H9 (cell line): ENCODE measurements around the gene RNF175. TPM values are rescaled to one million over a fixed set of nuclear protein-coding genes. Genes with fewer than 3 reads are reported as not detected.
"Not testable (repeated sequence)": the region's sequence is repeated elsewhere in the genome, so short reads cannot be mapped to it uniquely, and the experiment has no call there.

Experiments used
- DNase-seq: peaks from one replicate; pipeline ENCODE4 v3.0.0-alpha.2; 2017
- H2AFZ ChIP-seq: one replicate; pipeline ENCODE4 v1.6.1; 2013; ENCODE audit warnings: mild to moderate bottlenecking, low read length, control low read depth, moderate library complexity
- H2AK5ac ChIP-seq: 2 replicates; pipeline ENCODE4 v1.6.1; 2013; ENCODE audit warnings: low read length, control low read depth, mixed read lengths; ENCODE audit not compliant: insufficient read length
- H2BK120ac ChIP-seq: one replicate; pipeline ENCODE4 v1.6.1; 2013; ENCODE audit warnings: low read depth, mild to moderate bottlenecking, low read length, control low read depth, inconsistent platforms; ENCODE audit not compliant: poor library complexity, severe bottlenecking
- H2BK12ac ChIP-seq: 2 replicates; pipeline ENCODE4 v1.6.1; 2013; ENCODE audit warnings: low read length, control low read depth, mixed read lengths, low read depth; ENCODE audit not compliant: insufficient read length
- H2BK15ac ChIP-seq: 2 replicates; pipeline ENCODE4 v1.6.1; 2013; ENCODE audit warnings: low read depth, low read length, control low read depth
- H2BK20ac ChIP-seq: one replicate; pipeline ENCODE4 v1.6.1; 2013; ENCODE audit warnings: low read depth, mild to moderate bottlenecking, low read length, control low read depth, inconsistent platforms; ENCODE audit not compliant: poor library complexity, severe bottlenecking
- H2BK5ac ChIP-seq: 2 replicates; pipeline ENCODE4 v1.6.1; 2013; ENCODE audit warnings: low read length, control low read depth, mixed read lengths; ENCODE audit not compliant: insufficient read length
- H3K14ac ChIP-seq: 2 replicates; pipeline ENCODE4 v1.6.1; 2013; ENCODE audit warnings: low read length, control low read depth; ENCODE audit not compliant: insufficient read depth
- H3K18ac ChIP-seq: 2 replicates; pipeline ENCODE4 v1.6.1; 2013; ENCODE audit warnings: low read depth, mild to moderate bottlenecking, mixed read lengths, low read length, control low read depth; ENCODE audit not compliant: insufficient read length
- H3K23ac ChIP-seq: 2 replicates; pipeline ENCODE4 v1.6.1; 2013; ENCODE audit warnings: low read length, control low read depth, mixed read lengths, low read depth; ENCODE audit not compliant: insufficient read length
- H3K23me2 ChIP-seq: 2 replicates; pipeline ENCODE4 v1.6.1; 2013; ENCODE audit warnings: low read depth, mild to moderate bottlenecking, mixed read lengths, low read length, control low read depth; ENCODE audit not compliant: insufficient read length, poor library complexity, severe bottlenecking
- H3K27ac ChIP-seq: 2 replicates; pipeline ENCODE4 v1.5.1; 2013; ENCODE audit warnings: low read length, control low read depth, mixed read lengths, low read depth; ENCODE audit not compliant: insufficient read length
- H3K27me3 ChIP-seq: 2 replicates; pipeline ENCODE4 v1.6.1; 2013; ENCODE audit warnings: low read length, control low read depth, inconsistent platforms; ENCODE audit not compliant: insufficient read depth
- H3K4ac ChIP-seq: 2 replicates; pipeline ENCODE4 v1.6.1; 2013; ENCODE audit warnings: low read depth, mild to moderate bottlenecking, control low read depth, inconsistent platforms, low read length, moderate library complexity
- H3K4me1 ChIP-seq: 2 replicates; pipeline ENCODE4 v1.6.1; 2013; ENCODE audit warnings: low read length, control low read depth, inconsistent platforms; ENCODE audit not compliant: insufficient read depth
- H3K4me2 ChIP-seq: 2 replicates; pipeline ENCODE4 v1.6.1; 2013; ENCODE audit warnings: low read length, control low read depth, mixed read lengths; ENCODE audit not compliant: insufficient read length, insufficient read depth
- H3K56ac ChIP-seq: 2 replicates; pipeline ENCODE4 v1.6.1; 2013; ENCODE audit warnings: low read depth, mild to moderate bottlenecking, mixed read lengths, low read length, control low read depth; ENCODE audit not compliant: insufficient read length
- H3K79me1 ChIP-seq: 2 replicates; pipeline ENCODE4 v1.6.1; 2013; ENCODE audit warnings: low read depth, mild to moderate bottlenecking, moderate library complexity, low read length, control low read depth, inconsistent platforms; ENCODE audit not compliant: insufficient read depth, poor library complexity, severe bottlenecking
- H3K79me2 ChIP-seq: 2 replicates; pipeline ENCODE4 v1.6.1; 2013; ENCODE audit warnings: low read length, control low read depth, inconsistent platforms; ENCODE audit not compliant: insufficient read depth
- H3K9ac ChIP-seq: 2 replicates; pipeline ENCODE4 v1.6.1; 2013; ENCODE audit warnings: low read length, control low read depth, mixed read lengths; ENCODE audit not compliant: insufficient read length; ENCODE audit errors: extremely low read depth
- H3K9me3 ChIP-seq: one replicate; pipeline ENCODE4 v1.6.1; 2013; ENCODE audit warnings: low read depth, low read length, inconsistent platforms; ENCODE audit not compliant: control insufficient read depth
- H3T11ph ChIP-seq: one replicate; pipeline ENCODE4 v1.6.1; 2013; ENCODE audit warnings: mild to moderate bottlenecking, low read length, control low read depth, inconsistent platforms
- H4K20me1 ChIP-seq: one replicate; pipeline ENCODE4 v1.6.1; 2013; ENCODE audit not compliant: control insufficient read depth, insufficient read length, insufficient read depth
- H4K5ac ChIP-seq: 2 replicates; pipeline ENCODE4 v1.6.1; 2013; ENCODE audit warnings: low read depth, mild to moderate bottlenecking, mixed read lengths, low read length, control low read depth; ENCODE audit not compliant: insufficient read length
- H4K8ac ChIP-seq: replicated peaks from 2 replicates; pipeline ENCODE4 v1.6.1; 2013; ENCODE audit warnings: low read length, control low read depth, mixed read lengths, low read depth; ENCODE audit not compliant: insufficient read length
- H4K91ac ChIP-seq: 2 replicates; pipeline ENCODE4 v1.6.1; 2013; ENCODE audit warnings: low read depth, mild to moderate bottlenecking, moderate library complexity, mixed read lengths, low read length, control low read depth; ENCODE audit not compliant: insufficient read length
- H3K27ac Mint-ChIP-seq, 3 experiments: 2 replicates in 2 of 3; 3 replicates in 1 of 3; pipeline ENCODE4 v1.8.0; 2020 to 2021; ENCODE audit warnings: mixed read lengths in 3 of 3, mild to moderate bottlenecking in 1 of 3, moderate library complexity in 1 of 3
- H3K27me3 Mint-ChIP-seq: 2 replicates; pipeline ENCODE4 v1.8.0; 2021; ENCODE audit warnings: low read depth, mild to moderate bottlenecking, moderate library complexity, mixed read lengths
- H3K36me3 Mint-ChIP-seq, 3 experiments: 2 replicates in 2 of 3; 3 replicates in 1 of 3; pipeline ENCODE4 v1.8.0; 2020 to 2021; ENCODE audit warnings: low read depth in 3 of 3, mixed read lengths in 3 of 3; ENCODE audit not compliant: insufficient read depth in 1 of 3
- H3K4me1 Mint-ChIP-seq, 2 experiments: 2 replicates each; pipeline ENCODE4 v1.8.0; 2020; ENCODE audit warnings: mixed read lengths in 2 of 2
- H3K4me3 Mint-ChIP-seq, 2 experiments: 2 replicates in 1 of 2; 3 replicates in 1 of 2; pipeline ENCODE4 v1.8.0; 2020 to 2021; ENCODE audit warnings: mild to moderate bottlenecking in 2 of 2, mixed read lengths in 2 of 2, moderate library complexity in 1 of 2
- H3K9me3 Mint-ChIP-seq, 2 experiments: 2 replicates in 1 of 2; 3 replicates in 1 of 2; pipeline ENCODE4 v1.8.0; 2020; ENCODE audit warnings: mild to moderate bottlenecking in 2 of 2, mixed read lengths in 2 of 2, moderate library complexity in 1 of 2
- WGBS: extraction: QIAGEN DNeasy Blood & Tissue Kit; methylation state at CpG from one replicate; pipeline ENCODE4 v1.1.7; 2013; ENCODE audit warnings: missing lambda C conversion rate, low lambda C conversion rate, mixed read lengths; ENCODE audit not compliant: insufficient read length; ENCODE audit errors: extremely low coverage; 5-methylcytosine and 5-hydroxymethylcytosine counted together
- total RNA-seq: library from RNA; stranded (reverse); gene quantifications from 2 replicates; pipeline ENCODE4 v1.2.1, GENCODE V29; 2021
- TF ChIP-seq, protein P1 (sequence below): fragments of 200-600 bp; sonication (generic); conservative IDR thresholded peaks from 3 replicates; pipeline ENCODE4 v1.8.0; 2021; ENCODE audit warnings: antibody characterized with exemption, mild to moderate bottlenecking

RNF175 gene
- total RNA-seq, 1 experiment from 2014 or later = 4.3 TPM

DNA sequence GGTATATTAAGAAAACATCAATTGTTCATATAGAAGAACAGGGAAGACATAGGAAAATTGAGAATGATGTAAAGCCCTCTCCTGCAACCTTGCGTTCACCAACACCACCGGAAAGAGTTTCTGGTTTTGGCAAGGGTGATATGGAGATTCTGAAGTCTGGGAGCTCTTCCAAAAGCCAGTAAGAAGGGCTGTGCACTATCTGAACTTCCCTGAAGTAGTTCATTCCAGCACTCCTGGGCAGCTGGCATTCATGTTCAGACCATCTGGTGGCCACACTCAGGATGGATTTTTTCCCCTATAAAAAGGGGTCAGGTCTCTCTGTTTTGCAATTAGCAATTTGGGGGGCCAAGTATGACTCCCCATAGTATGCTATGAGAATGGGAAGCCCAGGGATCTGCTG lies 91.2 kb downstream of the RNF175 start:
- H2BK120ac ChIP-seq = no peak overlapping the region
- H3K56ac ChIP-seq = no peak overlapping the region
- H3K14ac ChIP-seq = no peak overlapping the region
- no peak overlapping the region for H4K91ac ChIP-seq
- no peaks in the 10 kb centered on the region for H3K27me3 ChIP-seq
- peaks cover 9% of the 10 kb centered on the region for H3K27me3 Mint-ChIP-seq
- H3T11ph ChIP-seq = no peak overlapping the region
- H2AFZ ChIP-seq = no peak overlapping the region
- no peaks in the 10 kb centered on the region for H3K79me2 ChIP-seq
- H2BK5ac ChIP-seq = no peak overlapping the region
- H2BK15ac ChIP-seq = no peak overlapping the region
- no peaks in the 10 kb centered on the region for H3K23me2 ChIP-seq
- TF ChIP-seq, protein P1, sequence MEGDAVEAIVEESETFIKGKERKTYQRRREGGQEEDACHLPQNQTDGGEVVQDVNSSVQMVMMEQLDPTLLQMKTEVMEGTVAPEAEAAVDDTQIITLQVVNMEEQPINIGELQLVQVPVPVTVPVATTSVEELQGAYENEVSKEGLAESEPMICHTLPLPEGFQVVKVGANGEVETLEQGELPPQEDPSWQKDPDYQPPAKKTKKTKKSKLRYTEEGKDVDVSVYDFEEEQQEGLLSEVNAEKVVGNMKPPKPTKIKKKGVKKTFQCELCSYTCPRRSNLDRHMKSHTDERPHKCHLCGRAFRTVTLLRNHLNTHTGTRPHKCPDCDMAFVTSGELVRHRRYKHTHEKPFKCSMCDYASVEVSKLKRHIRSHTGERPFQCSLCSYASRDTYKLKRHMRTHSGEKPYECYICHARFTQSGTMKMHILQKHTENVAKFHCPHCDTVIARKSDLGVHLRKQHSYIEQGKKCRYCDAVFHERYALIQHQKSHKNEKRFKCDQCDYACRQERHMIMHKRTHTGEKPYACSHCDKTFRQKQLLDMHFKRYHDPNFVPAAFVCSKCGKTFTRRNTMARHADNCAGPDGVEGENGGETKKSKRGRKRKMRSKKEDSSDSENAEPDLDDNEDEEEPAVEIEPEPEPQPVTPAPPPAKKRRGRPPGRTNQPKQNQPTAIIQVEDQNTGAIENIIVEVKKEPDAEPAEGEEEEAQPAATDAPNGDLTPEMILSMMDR = no peak
- H3K9me3 Mint-ChIP-seq = peaks cover 11 to 12% of the 10 kb centered on the region in 2 experiments
- H4K8ac ChIP-seq = no peak overlapping the region
- H3K4ac ChIP-seq = no peak overlapping the region
- H3K23ac ChIP-seq = no peak overlapping the region
- DNase-seq = no peak
- no peak overlapping the region for H3K4me3 Mint-ChIP-seq
- no peak overlapping the region for H3K9ac ChIP-seq
- no peaks in the 10 kb centered on the region for H3K79me1 ChIP-seq
- H4K5ac ChIP-seq = no peak overlapping the region
- H4K20me1 ChIP-seq = no peaks in the 10 kb centered on the region
- H2BK20ac ChIP-seq = no peak overlapping the region
- H3K4me1 ChIP-seq = no peaks in the 10 kb centered on the region
- no peaks in the 10 kb centered on the region for H3K4me1 Mint-ChIP-seq
- H2BK12ac ChIP-seq = no peak overlapping the region
- WGBS = no CpG with 5 or more reads among the region's 2 CpGs
- peaks cover 0 to 2% (median 0%) of the 10 kb centered on the region in 3 experiments; a peak in 2 of 7 replicates for H3K36me3 Mint-ChIP-seq
- no peak overlapping the region for H3K18ac ChIP-seq
- no peak overlapping the region for H3K4me2 ChIP-seq
- no peak overlapping the region for H3K27ac ChIP-seq
- no peak overlapping the region for H2AK5ac ChIP-seq
- H3K9me3 ChIP-seq = no peaks in the 10 kb centered on the region
- H3K27ac Mint-ChIP-seq = no peak overlapping the region

DNA sequence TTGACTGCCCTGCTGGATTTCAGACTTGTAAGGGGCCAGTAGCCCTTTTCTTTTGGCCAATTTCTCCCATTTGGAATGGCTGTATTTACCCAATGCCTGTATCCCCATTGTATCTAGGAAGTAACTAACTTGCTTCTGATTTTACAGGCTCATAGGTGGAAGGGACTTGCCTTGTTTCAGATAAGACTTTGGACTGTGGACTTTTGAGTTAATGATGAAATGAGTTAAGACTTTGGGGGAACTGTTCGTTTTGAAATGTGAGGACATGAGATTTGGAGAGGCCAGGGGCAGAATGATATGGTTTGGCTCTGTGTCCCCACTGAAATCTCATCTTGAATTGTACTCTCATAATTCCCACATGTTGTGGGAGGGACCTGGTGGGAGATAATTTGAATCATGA lies 93.3 kb downstream of the RNF175 start:
- H3K23me2 ChIP-seq, H2BK120ac ChIP-seq, H3K27ac Mint-ChIP-seq, H3K4me1 Mint-ChIP-seq, H3K14ac ChIP-seq, H2AFZ ChIP-seq, H2BK20ac ChIP-seq, H3K79me2 ChIP-seq, H4K91ac ChIP-seq, H2BK12ac ChIP-seq, H2BK15ac ChIP-seq, H3K23ac ChIP-seq, H4K5ac ChIP-seq, H2AK5ac ChIP-seq, H3K79me1 ChIP-seq, H3K27ac ChIP-seq, H3K18ac ChIP-seq, H3K4me2 ChIP-seq, H3K4me3 Mint-ChIP-seq, H2BK5ac ChIP-seq, H3K4ac ChIP-seq, H4K8ac ChIP-seq, H3T11ph ChIP-seq, H3K9me3 ChIP-seq, H3K56ac ChIP-seq, H3K9ac ChIP-seq, H3K4me1 ChIP-seq, H3K27me3 ChIP-seq, H4K20me1 ChIP-seq, H3K27me3 Mint-ChIP-seq, DNase-seq: not testable (repeated sequence)
- peaks cover 9 to 12% (median 10%) of the 10 kb centered on the region in 3 experiments for H3K36me3 Mint-ChIP-seq
- peaks cover 25% of the 10 kb centered on the region in 2 experiments for H3K9me3 Mint-ChIP-seq
- WGBS = no CpG with 5 or more reads among the region's 1 CpG
